ENCODE measurements around the gene AMER2. TPM values are rescaled to one million over a fixed set of nuclear protein-coding genes. Genes with fewer than 3 reads are reported as not detected.
A peak's percentile ranks its signal among the peaks of the same experiment; 100 is the strongest.

The AMER2 gene, protein sequence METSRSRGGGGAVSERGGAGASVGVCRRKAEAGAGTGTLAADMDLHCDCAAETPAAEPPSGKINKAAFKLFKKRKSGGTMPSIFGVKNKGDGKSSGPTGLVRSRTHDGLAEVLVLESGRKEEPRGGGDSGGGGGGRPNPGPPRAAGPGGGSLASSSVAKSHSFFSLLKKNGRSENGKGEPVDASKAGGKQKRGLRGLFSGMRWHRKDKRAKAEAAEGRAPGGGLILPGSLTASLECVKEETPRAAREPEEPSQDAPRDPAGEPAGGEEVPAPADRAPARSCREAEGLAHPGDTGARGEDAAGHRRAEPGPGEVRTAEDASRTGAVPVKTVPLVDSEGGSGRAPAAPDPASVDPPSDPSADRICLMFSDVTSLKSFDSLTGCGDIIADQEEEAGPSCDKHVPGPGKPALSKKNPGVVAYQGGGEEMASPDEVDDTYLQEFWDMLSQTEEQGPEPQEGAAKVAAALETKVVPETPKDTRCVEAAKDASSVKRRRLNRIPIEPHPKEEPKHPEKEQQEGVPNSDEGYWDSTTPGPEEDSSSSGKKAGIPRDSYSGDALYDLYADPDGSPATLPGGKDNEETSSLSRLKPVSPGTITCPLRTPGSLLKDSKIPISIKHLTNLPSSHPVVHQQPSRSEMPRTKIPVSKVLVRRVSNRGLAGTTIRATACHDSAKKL
- total RNA-seq, result not detected

DNA sequence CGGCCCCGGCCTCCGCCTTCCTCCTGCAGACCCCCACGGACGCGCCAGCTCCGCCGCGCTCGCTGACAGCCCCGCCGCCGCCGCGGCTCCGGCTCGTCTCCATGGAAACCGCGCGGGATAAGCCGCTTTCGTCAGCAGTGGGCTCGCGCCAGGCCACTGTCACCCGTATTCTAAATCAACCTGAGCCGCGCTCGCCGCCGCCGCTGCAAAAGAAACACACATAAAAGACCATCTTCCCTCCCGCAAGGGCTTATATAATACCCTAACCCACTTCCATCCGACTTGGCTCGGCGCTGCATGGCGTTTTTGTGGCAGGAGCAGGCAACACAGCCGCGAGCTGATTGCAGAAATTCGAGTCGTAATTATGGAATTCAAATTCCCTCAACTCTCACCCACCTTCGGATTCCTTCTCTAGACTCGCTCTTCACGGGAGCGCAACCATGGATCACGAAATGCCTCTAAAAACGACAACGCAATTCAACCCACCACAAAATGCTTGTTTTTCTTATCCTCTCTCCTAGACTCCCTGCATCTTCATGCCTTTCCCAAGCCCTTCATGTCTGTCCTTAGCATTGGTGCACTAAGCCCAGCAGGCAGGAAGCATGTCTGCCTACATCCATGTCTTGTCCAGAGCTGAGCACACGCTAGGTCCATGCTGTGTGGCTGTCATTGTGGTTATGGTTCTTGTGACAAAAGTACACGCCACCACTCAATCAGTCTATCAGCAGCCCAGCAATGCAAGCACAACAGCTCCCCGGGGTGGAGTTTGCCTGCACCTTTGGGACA, at the start of gene AMER2:
TSS of gene AMER2 (minus strand) at position 772 of the 786 bp plus-strand sequence. CDS start at position 103, 669 bp downstream.
- H3K4me3 ChIP-seq, result peak within 1 kb of the TSS in 1 of 2 donors; percentile 37
- peaks cover 0 to 13% of the 10 kb centered on the region in 2 donors for H3K4me1 ChIP-seq
- no peak for DNase-seq (ENCODE audit: low spot score)
- peaks cover 4 to 26% of the 10 kb centered on the region in 2 donors for H3K27me3 ChIP-seq
- TF ChIP-seq, protein P1, sequence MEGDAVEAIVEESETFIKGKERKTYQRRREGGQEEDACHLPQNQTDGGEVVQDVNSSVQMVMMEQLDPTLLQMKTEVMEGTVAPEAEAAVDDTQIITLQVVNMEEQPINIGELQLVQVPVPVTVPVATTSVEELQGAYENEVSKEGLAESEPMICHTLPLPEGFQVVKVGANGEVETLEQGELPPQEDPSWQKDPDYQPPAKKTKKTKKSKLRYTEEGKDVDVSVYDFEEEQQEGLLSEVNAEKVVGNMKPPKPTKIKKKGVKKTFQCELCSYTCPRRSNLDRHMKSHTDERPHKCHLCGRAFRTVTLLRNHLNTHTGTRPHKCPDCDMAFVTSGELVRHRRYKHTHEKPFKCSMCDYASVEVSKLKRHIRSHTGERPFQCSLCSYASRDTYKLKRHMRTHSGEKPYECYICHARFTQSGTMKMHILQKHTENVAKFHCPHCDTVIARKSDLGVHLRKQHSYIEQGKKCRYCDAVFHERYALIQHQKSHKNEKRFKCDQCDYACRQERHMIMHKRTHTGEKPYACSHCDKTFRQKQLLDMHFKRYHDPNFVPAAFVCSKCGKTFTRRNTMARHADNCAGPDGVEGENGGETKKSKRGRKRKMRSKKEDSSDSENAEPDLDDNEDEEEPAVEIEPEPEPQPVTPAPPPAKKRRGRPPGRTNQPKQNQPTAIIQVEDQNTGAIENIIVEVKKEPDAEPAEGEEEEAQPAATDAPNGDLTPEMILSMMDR (IDR thresholded peaks at IDR 0.05), result no peak
- H3K9me3 ChIP-seq, result no peaks in the 10 kb centered on the region
- H3K27ac ChIP-seq, result no peak within 1 kb of the TSS
- H3K36me3 ChIP-seq, result no peaks in the 10 kb centered on the region

DNA sequence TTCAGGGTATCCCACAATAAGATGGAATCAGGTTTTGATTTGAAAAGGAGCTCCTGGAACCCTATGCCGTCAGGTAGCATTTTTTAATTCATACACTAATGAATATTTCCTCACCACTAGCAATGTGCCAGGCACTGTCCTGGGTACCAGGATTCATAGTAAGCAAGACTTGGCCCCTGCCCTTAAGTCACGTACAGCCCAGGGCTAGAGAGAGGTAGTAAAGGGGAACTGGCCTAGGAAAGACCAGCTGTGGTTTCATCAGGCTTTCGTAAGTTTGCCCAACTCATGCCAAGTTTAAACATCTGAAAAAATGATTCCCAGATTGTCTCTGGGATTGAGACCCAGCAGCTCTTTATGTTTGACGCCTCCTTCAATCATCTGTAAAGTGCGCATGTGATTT, 45.9 kb upstream of the AMER2 start:
- Histone ChIP-seq H3K9me3 (no peaks in the 10 kb centered on the region), H3K27me3 (no peaks in the 10 kb centered on the region), H3K4me3 (no peak overlapping the region), H3K27ac (no peak overlapping the region), H3K4me1 (no peaks in the 10 kb centered on the region), H3K36me3 (no peaks in the 10 kb centered on the region)
- no peak for DNase-seq (ENCODE audit: low spot score)
- TF ChIP-seq, protein P1 (IDR thresholded peaks at IDR 0.05), result no peak

DNA sequence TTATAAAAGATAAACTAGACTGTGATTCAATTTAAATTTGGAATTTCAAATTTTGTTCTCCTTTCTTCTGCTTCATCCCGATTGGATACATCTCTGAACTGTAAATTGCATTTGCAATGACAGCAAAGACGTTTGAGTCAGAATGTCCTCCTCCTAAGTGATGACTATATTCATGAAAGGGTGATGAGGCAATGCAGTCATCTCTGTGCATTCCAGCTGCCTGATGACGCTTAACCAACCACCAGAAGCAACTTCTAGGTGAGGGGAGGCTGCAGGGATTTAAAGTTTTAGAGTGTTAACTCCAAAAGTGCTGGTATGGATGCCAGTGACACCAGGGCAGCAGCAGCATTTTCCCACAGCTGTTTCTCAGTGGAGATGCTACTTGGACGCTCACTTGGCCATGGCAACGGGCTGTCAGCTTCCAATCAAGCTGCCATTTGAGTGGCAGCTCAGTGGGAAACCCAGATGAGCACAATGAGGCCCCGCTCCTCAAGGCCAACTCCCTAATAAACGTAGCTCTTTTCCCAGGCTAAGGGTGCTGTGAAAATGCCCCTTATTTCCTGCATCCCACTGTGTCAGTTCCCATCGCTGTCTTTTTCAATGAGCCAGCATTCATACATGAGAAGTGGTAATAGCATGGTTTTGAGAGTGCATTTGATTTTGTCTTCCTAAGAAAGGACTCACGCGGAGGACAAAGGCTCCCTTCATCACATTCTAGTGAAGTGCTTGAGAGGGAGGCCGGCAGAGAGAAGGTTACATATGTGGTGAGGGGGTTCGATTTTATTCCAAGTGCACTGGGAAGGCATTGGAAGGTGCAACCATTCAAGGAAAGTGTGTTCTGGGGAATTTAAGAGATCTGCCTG, 45.2 kb upstream of the AMER2 start:
- H3K27me3 ChIP-seq, result no peaks in the 10 kb centered on the region
- no peak for DNase-seq (ENCODE audit: low spot score)
- TF ChIP-seq, protein P1 (IDR thresholded peaks at IDR 0.05), result no peak
- no peak overlapping the region for H3K27ac ChIP-seq
- H3K36me3 ChIP-seq, result no peaks in the 10 kb centered on the region
- no peaks in the 10 kb centered on the region for H3K9me3 ChIP-seq
- no peak overlapping the region for H3K4me3 ChIP-seq
- H3K4me1 ChIP-seq, result no peaks in the 10 kb centered on the region

DNA sequence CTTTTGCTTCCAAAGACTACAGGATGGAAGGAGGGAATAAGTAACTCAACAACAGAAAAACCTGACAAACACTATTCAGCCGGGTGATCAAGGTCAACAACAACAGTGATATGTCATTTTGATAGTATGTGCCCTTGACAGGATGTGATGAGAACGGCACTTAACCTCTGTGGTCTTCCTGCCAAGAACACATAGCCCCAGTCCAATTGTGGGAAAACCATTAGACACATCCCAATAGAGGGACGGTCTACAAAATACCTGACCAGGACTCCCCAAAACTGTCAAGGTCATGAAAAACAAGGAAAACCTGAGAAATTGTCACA, 43.1 kb upstream of the AMER2 start:
- Histone ChIP-seq H3K36me3 (no peaks in the 10 kb centered on the region), H3K4me1 (no peaks in the 10 kb centered on the region), H3K9me3 (no peaks in the 10 kb centered on the region), H3K27me3 (no peaks in the 10 kb centered on the region), H3K27ac (no peak overlapping the region), H3K4me3 (no peak overlapping the region)
- no peak for DNase-seq (ENCODE audit: low spot score)
- TF ChIP-seq, protein P1 (IDR thresholded peaks at IDR 0.05), result no peak

All from right atrium auricular region (tissue), 2 donors.